B cell (primary cell): ENCODE measurements around the gene RANBP3. TPM values are rescaled to one million over a fixed set of nuclear protein-coding genes. Genes with fewer than 3 reads are reported as not detected.
"Not testable (repeated sequence)": the region's sequence is repeated elsewhere in the genome, so short reads cannot be mapped to it uniquely, and the experiment has no call there.

Source experiments
- ATAC-seq: fragments of 200-7000 bp; cut with Tn5 transposase; one replicate; pipeline ENCODE4 v1.10.0; 2021; ENCODE audit warnings: low read depth, mild to moderate bottlenecking, moderate number of reproducible peaks, moderate library complexity
- CTCF ChIA-PET: fragments of 350-600 bp; sonication (Branson Sonifier 250); formaldehyde crosslinking; loops from one replicate; lab custom pipeline; 2021; ENCODE audit warnings: antibody characterized with exemption, inconsistent platforms; lab: Charles Lee
- POLR2A ChIA-PET: fragments of 350-600 bp; sonication (Branson Sonifier 250); formaldehyde crosslinking; loops from one replicate; lab custom pipeline; 2021; ENCODE audit warnings: antibody characterized with exemption; lab: Charles Lee
- DNase-seq: peaks from one replicate; pipeline ENCODE4 v3.0.0; 2013
- H2AFZ ChIP-seq: 2 replicates; pipeline ENCODE4 v1.6.1; 2012; ENCODE audit warnings: mild to moderate bottlenecking, low read depth, low read length; ENCODE audit not compliant: insufficient read depth, poor library complexity, severe bottlenecking
- H3K27ac ChIP-seq, 2 donors: 1 replicate in 1 of 2; 2 replicates in 1 of 2; pipeline ENCODE4 v1.5.1; 2012 to 2013; ENCODE audit warnings: low read length in 2 of 2, mild to moderate bottlenecking in 2 of 2, moderate library complexity in 1 of 2
- H3K27me3 ChIP-seq, 4 experiments: fragments of 200-600 bp in 1 of 4; sonication (generic) in 1 of 4; replicated peaks in 1 of 4; 1 replicate in 2 of 4; 2 replicates in 2 of 4; pipeline versions ENCODE4 v1.6.1 to v1.7.0; 2013 to 2016; ENCODE audit warnings: low read length in 3 of 4, mild to moderate bottlenecking in 2 of 4, mixed read lengths in 1 of 4, moderate library complexity in 1 of 4; ENCODE audit not compliant: insufficient read depth in 4 of 4, control insufficient read depth in 3 of 4; ENCODE audit errors: control extremely low read depth in 1 of 4
- H3K36me3 ChIP-seq, 2 experiments: replicated peaks in 1 of 2; 1 replicate in 1 of 2; 2 replicates in 1 of 2; pipeline versions ENCODE4 v1.6.1 to v1.7.1; 2013; ENCODE audit warnings: low read length in 1 of 2; ENCODE audit not compliant: insufficient read depth in 2 of 2, control insufficient read depth in 1 of 2; ENCODE audit errors: control extremely low read depth in 1 of 2, extremely low read depth in 1 of 2
- H3K4me1 ChIP-seq, 2 donors: fragments of 200-600 bp in 1 of 2; sonication (generic) in 1 of 2; 1 replicate in 1 of 2; 2 replicates in 1 of 2; pipeline versions ENCODE4 v1.5.1 to v1.6.1; 2013 to 2017; ENCODE audit warnings: low read length in 2 of 2; ENCODE audit not compliant: control insufficient read depth in 2 of 2, insufficient read depth in 2 of 2
- H3K4me2 ChIP-seq: replicated peaks from 2 replicates; pipeline ENCODE3; 2012; ENCODE audit warnings: mild to moderate bottlenecking, low read depth, low read length; ENCODE audit not compliant: poor library complexity, severe bottlenecking
- H3K4me3 ChIP-seq, 5 experiments: fragments of 200-600 bp in 1 of 5; sonication (generic) in 1 of 5; 1 replicate in 3 of 5; 2 replicates in 2 of 5; pipeline versions ENCODE4 v1.5.1 to v1.7.0; 2011 to 2016; ENCODE audit warnings: low read length in 4 of 5, mild to moderate bottlenecking in 4 of 5, low read depth in 2 of 5, control low read depth in 1 of 5, moderate library complexity in 1 of 5; ENCODE audit not compliant: insufficient read depth in 1 of 5; ENCODE audit errors: control extremely low read depth in 1 of 5, extremely low read depth in 1 of 5
- H3K79me2 ChIP-seq: fragments of 200-600 bp; sonication (generic); one replicate; pipeline ENCODE4 v1.6.0; 2016; ENCODE audit warnings: low read length; ENCODE audit not compliant: control insufficient read depth, insufficient read depth
- H3K9ac ChIP-seq: fragments of 200-600 bp; sonication (generic); 2 replicates; pipeline ENCODE4 v1.6.1; 2017; ENCODE audit warnings: mild to moderate bottlenecking, low read length, moderate library complexity
- H3K9me3 ChIP-seq, 3 donors: one replicate each; pipeline versions ENCODE4 v1.6.1 to v1.7.1; 2013; ENCODE audit warnings: low read length in 2 of 3; ENCODE audit not compliant: control insufficient read depth in 2 of 3, insufficient read depth in 1 of 3; ENCODE audit errors: control extremely low read depth in 1 of 3
- H4K20me1 ChIP-seq: 2 replicates; pipeline ENCODE4 v1.6.0; 2012; ENCODE audit warnings: mild to moderate bottlenecking, low read length; ENCODE audit not compliant: insufficient read depth, control insufficient read depth, poor library complexity, severe bottlenecking
- H3K27ac Mint-ChIP-seq: one replicate; pipeline ENCODE4 v1.8.0; 2021; ENCODE audit warnings: mixed read lengths
- H3K27me3 Mint-ChIP-seq: one replicate; pipeline ENCODE4 v1.8.0; 2021; ENCODE audit warnings: mixed read lengths
- H3K4me1 Mint-ChIP-seq: one replicate; pipeline ENCODE4 v1.8.0; 2021; ENCODE audit warnings: mixed read lengths
- H3K4me3 Mint-ChIP-seq: one replicate; pipeline ENCODE4 v1.8.0; 2021; ENCODE audit warnings: mixed read lengths
- H3K9me3 Mint-ChIP-seq: one replicate; pipeline ENCODE4 v1.8.0; 2022; ENCODE audit warnings: mixed read lengths; ENCODE audit not compliant: insufficient read depth
- EZH2 ChIP-seq: IDR thresholded peaks from 2 replicates; pipeline ENCODE4 v1.6.1; 2012; ENCODE audit warnings: borderline replicate concordance, low read depth, mild to moderate bottlenecking, moderate library complexity, low read length; ENCODE audit not compliant: insufficient read depth, poor library complexity, severe bottlenecking
- WGBS: methylation state at CpG from one replicate; pipeline ENCODE4 v1.1.5; 2013; ENCODE audit warnings: missing lambda C conversion rate; ENCODE audit not compliant: insufficient coverage; 5-methylcytosine and 5-hydroxymethylcytosine counted together
- intact Hi-C: fragments of 100-400 bp; cut with micrococcal nuclease; formaldehyde crosslinking; loops from one replicate; pipeline ENCODE4 v1.10.0; 2022
- polyA plus RNA-seq: library from polyadenylated mRNA; depleted of rRNA; stranded (reverse); fragments of >200 nt; gene quantifications from 2 replicates; pipeline ENCODE4 v1.2.3, GENCODE V29; 2012
- total RNA-seq, 2 donors: library from RNA; stranded (reverse); fragments of 120-200 nt in 1 of 2; gene quantifications; 1 replicate in 1 of 2; 2 replicates in 1 of 2; pipeline versions ENCODE4 v1.2.3 to v1.2.4, GENCODE V29; 2013 to 2022
- TF ChIP-seq, protein P1 (sequence below): fragments of 200-600 bp; IDR thresholded peaks from one replicate; pipeline ENCODE4 v1.8.0; 2022; ENCODE audit warnings: antibody characterized with exemption, mild to moderate bottlenecking

RANBP3 gene
- total and polyA plus RNA-seq, 2 donors (not counting 1 experiment from before 2014, with no cell fraction given) = 86.7 to 91.7 TPM

GRCh38 chr19:6006896-6007295 is 29.0 kb upstream of the RANBP3 start:
- Mint-ChIP-seq H3K27ac (no peak overlapping the region), H3K27me3 (no peaks in the 10 kb centered on the region), H3K9me3 (no peaks in the 10 kb centered on the region), H3K4me3 (no peak overlapping the region), H3K4me1 (no peaks in the 10 kb centered on the region)
- Histone ChIP-seq H3K9me3 (no peaks in the 10 kb centered on the region), H3K4me2 (no peak overlapping the region), H3K36me3 (no peaks in the 10 kb centered on the region), H3K27me3 (no peaks in the 10 kb centered on the region), H3K4me3 (no peak overlapping the region), H3K27ac (no peak overlapping the region), H3K9ac (no peak overlapping the region), H2AFZ (no peak overlapping the region), H3K4me1 (no peaks in the 10 kb centered on the region), H3K79me2 (no peaks in the 10 kb centered on the region), H4K20me1 (no peaks in the 10 kb centered on the region)
- intact Hi-C loops = no loop called here
- no peak for ATAC-seq
- no peak for DNase-seq
- TF ChIP-seq, protein P1, sequence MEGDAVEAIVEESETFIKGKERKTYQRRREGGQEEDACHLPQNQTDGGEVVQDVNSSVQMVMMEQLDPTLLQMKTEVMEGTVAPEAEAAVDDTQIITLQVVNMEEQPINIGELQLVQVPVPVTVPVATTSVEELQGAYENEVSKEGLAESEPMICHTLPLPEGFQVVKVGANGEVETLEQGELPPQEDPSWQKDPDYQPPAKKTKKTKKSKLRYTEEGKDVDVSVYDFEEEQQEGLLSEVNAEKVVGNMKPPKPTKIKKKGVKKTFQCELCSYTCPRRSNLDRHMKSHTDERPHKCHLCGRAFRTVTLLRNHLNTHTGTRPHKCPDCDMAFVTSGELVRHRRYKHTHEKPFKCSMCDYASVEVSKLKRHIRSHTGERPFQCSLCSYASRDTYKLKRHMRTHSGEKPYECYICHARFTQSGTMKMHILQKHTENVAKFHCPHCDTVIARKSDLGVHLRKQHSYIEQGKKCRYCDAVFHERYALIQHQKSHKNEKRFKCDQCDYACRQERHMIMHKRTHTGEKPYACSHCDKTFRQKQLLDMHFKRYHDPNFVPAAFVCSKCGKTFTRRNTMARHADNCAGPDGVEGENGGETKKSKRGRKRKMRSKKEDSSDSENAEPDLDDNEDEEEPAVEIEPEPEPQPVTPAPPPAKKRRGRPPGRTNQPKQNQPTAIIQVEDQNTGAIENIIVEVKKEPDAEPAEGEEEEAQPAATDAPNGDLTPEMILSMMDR = no peak
- no peak for TF ChIP-seq EZH2
- ChIA-PET CTCF (no interaction called here), POLR2A (no interaction called here)
- WGBS = 97% methylated on average over 20 of the region's 20 CpGs

DNA sequence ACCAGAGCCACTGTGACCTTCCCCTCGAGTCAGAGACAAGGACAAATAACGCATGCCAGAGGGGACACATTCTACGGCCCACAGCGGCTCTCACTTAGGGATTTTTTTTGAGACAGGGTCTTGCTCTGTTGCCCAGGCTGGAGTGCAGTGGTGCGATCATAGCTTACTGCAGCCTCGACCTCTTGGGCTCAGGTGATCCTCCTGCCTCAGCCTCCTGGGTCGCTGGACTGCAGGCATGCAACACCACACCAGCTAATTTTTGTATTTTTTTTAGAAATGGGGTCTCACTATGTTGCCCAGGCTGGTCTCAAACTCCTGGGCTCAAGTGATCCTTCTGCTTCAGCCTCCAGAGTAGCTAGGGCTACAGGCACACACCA is 28.1 kb upstream of the RANBP3 start:
- not testable (repeated sequence) for H3K27me3 Mint-ChIP-seq, H3K4me3 Mint-ChIP-seq

More for the DNA sequence above, 28.1 kb upstream of the RANBP3 start:
- H2AFZ ChIP-seq, H3K27ac Mint-ChIP-seq, H3K79me2 ChIP-seq, ATAC-seq, H3K4me3 ChIP-seq, POLR2A ChIA-PET, H3K4me1 ChIP-seq, H3K9ac ChIP-seq, H3K36me3 ChIP-seq, H4K20me1 ChIP-seq, H3K4me1 Mint-ChIP-seq, H3K4me2 ChIP-seq, intact Hi-C loops, H3K27me3 ChIP-seq, H3K9me3 ChIP-seq, DNase-seq, H3K27ac ChIP-seq, H3K9me3 Mint-ChIP-seq: not testable (repeated sequence)
- CTCF ChIA-PET = interaction anchor here (0.6 kb wide), 1 partner anchor 425 kb away, joined by 3 read pairs; no protein-coding TSS in a partner anchor
- 86% methylated on average over 6 of the region's 7 CpGs for WGBS
